K562 (cell line): ENCODE measurements around the gene SLC1A7.

ENCODE experiments used
- FOXA3 ChIP-seq, 2 experiments: fragments of 450-650 bp in 1 of 2; sonication (generic) in 1 of 2; formaldehyde crosslinking; IDR thresholded peaks in 1 of 2; conservative IDR thresholded peaks in 1 of 2; 2 replicates each; pipeline versions ENCODE4 v1.4.0 to v1.8.0; 2020 to 2022; ENCODE audit warnings: mild to moderate bottlenecking in 2 of 2, missing genetic modification reagents in 1 of 2
- HIVEP1 ChIP-seq: fragments of 250-450 bp; sonication (Bioruptor Pico); IDR thresholded peaks from 2 replicates; pipeline ENCODE4 v1.4.0; 2020; ENCODE audit warnings: mild to moderate bottlenecking
- POLR2AphosphoS5 ChIP-seq: IDR thresholded peaks from 2 replicates; pipeline ENCODE4 v1.6.1; 2011; ENCODE audit warnings: mild to moderate bottlenecking, low read depth, low read length, moderate library complexity; ENCODE audit not compliant: control insufficient read depth, insufficient read depth
- POLR2H ChIP-seq: IDR thresholded peaks from 2 replicates; pipeline ENCODE4 v1.6.1; 2016; ENCODE audit warnings: missing genetic modification characterization, low read depth, mild to moderate bottlenecking, control low read depth, missing compliant biosample characterization, moderate library complexity
- TF ChIP-seq, protein P1 (sequence below): sonication (generic); formaldehyde crosslinking; IDR thresholded peaks from 2 replicates; pipeline ENCODE4 v1.8.0; 2022; ENCODE audit warnings: missing genetic modification reagents, mild to moderate bottlenecking, moderate library complexity, borderline replicate concordance

DNA sequence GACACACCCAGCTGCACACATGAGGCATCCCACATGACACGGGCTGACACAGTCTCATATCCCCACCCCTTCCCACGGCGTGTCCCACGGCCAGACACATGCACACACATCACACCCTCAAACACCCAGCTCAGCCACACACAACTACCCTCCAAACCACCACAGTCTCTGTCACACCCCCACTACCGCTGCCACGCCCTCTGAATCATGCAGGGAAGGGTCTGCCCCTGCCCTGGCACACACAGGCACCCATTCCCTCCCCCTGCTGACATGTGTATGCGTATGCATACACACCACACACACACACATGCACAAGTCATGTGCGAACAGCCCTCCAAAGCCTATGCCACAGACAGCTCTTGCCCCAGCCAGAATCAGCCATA is 57.9 kb downstream of the SLC1A7 start:
- no peak for TF ChIP-seq FOXA3 (CRISPR knock-in tag; conservative IDR thresholded peaks at IDR 0.05 in 1 of 2, IDR thresholded peaks at IDR 0.05 in 1 of 2)
- no peak for TF ChIP-seq POLR2H (tag)
- no peak for TF ChIP-seq HIVEP1 (CRISPR knock-in tag)
- no peak for TF ChIP-seq POLR2AphosphoS5
- TF ChIP-seq, protein P1, sequence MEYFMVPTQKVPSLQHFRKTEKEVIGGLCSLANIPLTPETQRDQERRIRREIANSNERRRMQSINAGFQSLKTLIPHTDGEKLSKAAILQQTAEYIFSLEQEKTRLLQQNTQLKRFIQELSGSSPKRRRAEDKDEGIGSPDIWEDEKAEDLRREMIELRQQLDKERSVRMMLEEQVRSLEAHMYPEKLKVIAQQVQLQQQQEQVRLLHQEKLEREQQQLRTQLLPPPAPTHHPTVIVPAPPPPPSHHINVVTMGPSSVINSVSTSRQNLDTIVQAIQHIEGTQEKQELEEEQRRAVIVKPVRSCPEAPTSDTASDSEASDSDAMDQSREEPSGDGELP (CRISPR knock-in tag): no peak
